Measurements from ENCODE around the gene BICRA.

DNA sequence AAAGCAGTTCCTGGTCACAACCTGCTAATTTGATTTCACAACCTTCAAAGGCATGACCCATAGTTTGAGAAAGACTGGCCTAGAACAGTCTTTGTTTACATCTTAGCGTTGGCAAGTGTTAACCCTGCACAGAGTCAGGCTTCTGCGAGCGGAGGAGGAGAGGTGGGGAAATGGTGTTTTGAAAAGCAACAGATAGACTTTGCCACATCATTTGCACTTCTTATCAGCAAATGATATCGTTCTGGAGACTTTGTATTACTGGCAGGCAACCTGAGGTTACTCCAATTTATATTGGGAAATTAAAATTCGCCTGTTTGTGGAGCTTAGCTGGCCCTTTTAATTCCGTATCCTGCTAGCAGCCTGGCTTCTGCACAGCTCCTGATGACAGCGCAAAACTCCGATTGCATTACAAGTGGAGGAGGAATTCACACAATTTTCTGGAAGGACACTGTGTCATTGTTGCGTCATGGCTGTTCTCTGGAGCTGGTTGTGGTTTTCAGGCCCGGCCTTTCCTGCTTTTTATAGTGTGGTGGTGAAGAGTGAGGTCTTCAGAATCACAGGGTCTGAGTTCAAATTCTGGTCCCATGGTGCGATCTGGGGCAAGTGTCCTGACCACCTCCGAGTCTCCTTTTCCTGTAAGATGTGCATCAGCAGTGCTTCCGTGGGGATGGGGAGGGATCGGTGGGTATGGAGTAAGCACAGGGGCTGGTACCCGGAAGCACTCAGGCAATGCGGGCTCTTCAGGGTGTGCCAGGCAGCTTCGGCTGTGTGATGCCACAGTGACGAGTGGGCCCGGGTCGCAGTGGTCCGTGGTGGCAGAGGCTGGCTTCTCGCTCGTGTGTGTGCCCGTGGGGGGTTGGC, 55.2 kb downstream of the BICRA start:
- TF ChIP-seq, protein P1, sequence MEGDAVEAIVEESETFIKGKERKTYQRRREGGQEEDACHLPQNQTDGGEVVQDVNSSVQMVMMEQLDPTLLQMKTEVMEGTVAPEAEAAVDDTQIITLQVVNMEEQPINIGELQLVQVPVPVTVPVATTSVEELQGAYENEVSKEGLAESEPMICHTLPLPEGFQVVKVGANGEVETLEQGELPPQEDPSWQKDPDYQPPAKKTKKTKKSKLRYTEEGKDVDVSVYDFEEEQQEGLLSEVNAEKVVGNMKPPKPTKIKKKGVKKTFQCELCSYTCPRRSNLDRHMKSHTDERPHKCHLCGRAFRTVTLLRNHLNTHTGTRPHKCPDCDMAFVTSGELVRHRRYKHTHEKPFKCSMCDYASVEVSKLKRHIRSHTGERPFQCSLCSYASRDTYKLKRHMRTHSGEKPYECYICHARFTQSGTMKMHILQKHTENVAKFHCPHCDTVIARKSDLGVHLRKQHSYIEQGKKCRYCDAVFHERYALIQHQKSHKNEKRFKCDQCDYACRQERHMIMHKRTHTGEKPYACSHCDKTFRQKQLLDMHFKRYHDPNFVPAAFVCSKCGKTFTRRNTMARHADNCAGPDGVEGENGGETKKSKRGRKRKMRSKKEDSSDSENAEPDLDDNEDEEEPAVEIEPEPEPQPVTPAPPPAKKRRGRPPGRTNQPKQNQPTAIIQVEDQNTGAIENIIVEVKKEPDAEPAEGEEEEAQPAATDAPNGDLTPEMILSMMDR (IDR thresholded peaks at IDR 0.05; ENCODE audit: borderline replicate concordance, extremely low read depth, low read length, poor library complexity, severe bottlenecking), result no peak
- no peak for TF ChIP-seq EZH2 (IDR thresholded peaks at IDR 0.05; ENCODE audit: borderline replicate concordance, low read depth, low read length, severe bottlenecking)

All from DND-41 (cell line).